GM18909 (cell line): ENCODE data around the gene SYT2.

Source experiments
- ATAC-seq: cut with Tn5 transposase; IDR thresholded peaks from one replicate; pipeline ENCODE4 v1.9.1; 2021; ENCODE audit warnings: mild to moderate bottlenecking; ENCODE audit not compliant: unreplicated experiment, poor library complexity

SYT2 gene

DNA sequence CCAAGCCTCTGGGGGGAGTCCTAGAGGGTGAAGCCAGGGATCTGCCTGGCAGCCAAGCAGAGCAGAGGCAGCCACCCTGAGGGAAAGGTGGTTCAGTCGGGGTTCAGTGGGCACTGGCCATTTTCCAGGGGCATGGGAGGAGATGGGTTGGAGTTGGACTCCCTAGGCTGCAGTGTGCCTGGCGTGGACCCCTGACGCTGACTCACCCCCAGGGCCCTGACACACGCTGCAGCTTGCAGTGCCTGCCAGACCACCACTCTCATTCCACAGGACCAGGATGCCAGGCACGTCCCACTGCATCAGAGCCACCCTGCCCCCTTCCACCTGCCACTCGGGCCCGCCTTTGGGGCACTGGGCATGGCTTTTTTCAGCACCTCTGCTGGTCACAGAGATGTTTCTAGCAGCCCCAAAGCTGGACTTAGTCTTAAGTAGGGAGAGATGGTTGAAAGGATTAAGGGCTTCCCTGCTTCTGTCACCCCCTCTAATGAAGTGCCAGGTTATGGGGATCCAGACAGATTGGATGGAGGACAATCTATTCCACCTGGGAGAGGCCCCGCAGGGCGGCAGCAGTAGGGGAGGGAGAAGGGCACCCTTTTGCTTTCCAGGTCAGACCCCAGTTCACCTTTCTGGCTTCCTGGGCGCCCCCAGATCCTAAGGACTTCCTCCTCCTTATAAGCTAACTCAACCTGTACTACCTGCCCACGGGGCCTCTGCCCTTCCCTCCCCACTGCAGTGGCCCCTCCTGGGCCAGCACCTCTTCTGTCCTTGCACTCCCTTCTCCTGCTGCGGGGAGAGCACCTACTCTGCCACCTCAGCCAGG lies 1.6 kb downstream of the SYT2 start:
- no peak for ATAC-seq

DNA sequence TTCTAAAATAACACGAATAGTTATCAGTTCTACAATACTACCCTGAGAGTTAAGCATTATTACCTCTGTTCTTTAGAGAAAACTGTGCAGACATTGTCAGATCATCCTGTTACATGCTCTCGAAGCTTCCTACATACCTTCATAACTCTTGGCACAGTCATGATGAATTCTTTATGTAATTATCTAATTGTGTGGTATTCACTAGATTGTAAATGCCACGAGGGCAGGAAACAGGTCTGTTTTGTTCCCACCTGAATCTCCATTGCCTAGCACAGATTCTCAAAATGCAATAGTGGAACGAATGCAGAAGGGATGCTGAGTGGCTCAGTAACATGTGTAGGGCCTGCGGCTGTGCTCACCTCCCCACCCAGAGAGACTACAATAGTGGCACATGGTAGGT lies 3.4 kb downstream of the SYT2 start:
- ATAC-seq, result no peak

- ATAC-seq, result no peak
Observed at GRCh38 chr1:202704601-202705000, 5.7 kb downstream of the SYT2 start.

DNA sequence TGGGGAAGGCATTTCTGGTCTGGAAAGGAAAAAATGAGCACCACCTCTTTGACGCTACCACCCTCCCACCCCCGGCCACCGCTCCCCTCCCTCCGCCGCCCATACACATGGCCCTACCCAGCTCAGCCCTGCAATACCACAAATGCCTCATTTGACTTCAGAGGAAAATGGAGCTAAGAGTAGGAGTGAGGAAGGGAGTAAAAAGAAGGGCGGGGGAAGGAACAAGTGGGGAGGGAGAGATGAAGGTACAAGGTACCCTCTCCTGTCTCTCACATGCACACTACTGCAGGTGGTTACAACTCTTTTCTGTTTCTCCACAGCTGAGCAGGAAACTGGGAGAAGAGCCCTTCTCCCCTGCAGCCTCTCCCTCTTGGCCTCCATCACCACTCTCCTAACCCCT lies 7.1 kb downstream of the SYT2 start:
- ATAC-seq, result no peak

- ATAC-seq, result no peak
Observed at GRCh38 chr1:202702088-202702487, 8.2 kb downstream of the SYT2 start.

GRCh38 chr1:202701200-202701599 lies 9.1 kb downstream of the SYT2 start:
- no peak for ATAC-seq

- no peak for ATAC-seq
Observed at GRCh38 chr1:202700061-202700460, 10.2 kb downstream of the SYT2 start.

DNA sequence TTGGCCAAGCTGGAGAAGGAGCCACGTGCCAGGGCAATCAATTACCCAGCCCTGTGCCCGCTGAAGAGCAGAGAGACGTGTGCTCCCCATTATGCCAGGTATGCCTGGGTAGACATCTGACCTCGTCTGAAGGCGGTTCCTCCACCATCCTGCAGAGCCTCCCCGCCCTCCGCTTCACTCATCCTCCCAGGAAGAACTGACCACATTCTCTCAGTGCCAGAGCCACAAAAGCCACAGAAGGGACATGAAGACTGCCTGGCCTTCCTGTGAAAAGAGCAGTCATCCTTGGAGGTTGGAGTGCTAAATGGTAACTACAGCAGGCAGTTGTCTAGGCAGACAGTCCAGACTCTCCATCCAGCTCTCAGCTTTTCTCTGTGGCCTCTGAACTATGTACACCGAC lies 12.0 kb downstream of the SYT2 start:
- ATAC-seq, result no peak

DNA sequence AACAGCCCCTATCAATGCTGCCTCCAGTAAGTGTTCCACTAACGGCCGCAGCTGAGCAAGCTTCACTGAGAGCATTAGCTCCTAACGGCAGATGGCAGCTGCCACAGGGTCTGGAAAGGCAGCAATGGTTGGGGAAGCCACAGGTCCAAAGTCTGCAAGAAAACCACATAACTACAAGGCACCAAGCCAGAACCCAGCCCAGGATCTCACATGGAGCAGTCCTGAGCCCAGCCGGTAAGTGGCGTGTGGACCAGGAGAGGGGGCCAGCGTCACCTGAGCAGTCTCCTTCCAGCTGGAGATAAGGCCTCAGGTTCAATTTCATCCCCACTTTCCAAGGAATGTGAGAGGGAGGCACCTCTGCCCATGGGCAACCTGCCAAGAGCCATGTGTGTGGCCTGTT lies 13.2 kb downstream of the SYT2 start:
- ATAC-seq, result no peak

DNA sequence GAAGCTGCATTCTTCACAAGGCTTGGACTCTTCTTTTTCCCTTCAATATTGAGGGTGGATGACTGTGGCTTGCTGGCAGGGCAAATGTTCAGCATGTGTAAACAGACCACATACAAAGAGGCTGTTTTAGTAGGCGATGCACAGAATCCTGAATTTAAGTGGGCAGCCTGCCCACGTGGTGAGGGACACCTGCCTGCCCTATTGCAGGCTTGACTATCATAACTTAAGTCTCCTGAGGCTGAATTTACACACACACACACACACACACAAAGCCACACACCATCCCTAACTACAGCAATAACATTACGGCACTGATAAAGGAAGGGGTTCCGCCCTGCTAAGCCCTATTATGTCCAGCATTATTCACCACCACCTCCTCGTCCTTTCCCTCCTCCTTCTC lies 15.9 kb downstream of the SYT2 start:
- ATAC-seq, result no peak

DNA sequence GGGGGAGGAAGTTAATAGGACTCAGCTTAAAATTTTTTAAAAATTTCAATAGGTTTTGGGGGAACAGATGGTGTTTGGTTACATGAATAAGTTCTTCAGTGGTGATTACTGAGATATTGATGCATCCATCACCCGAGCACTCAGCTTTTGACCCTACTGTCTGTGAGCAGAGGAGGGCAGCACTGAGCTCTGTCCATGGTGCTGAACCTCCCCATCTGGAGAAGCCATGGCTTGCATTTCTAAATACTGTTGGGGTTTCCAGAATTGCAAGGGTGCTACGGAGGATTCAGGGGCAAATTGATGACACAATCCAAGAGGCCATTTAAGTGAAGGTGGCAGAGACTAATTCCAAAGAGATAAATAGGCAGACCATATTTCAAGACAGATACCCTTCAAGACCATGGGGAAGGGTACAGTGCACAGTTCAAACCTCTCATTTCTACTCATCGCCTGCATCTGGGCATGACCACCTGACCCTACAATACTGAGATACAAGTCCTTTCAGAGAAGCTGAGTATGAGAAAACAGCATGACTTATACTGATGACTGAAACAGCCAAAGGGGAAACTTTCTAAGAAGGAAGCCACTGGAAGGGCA lies 17.2 kb downstream of the SYT2 start:
- no peak for ATAC-seq

DNA sequence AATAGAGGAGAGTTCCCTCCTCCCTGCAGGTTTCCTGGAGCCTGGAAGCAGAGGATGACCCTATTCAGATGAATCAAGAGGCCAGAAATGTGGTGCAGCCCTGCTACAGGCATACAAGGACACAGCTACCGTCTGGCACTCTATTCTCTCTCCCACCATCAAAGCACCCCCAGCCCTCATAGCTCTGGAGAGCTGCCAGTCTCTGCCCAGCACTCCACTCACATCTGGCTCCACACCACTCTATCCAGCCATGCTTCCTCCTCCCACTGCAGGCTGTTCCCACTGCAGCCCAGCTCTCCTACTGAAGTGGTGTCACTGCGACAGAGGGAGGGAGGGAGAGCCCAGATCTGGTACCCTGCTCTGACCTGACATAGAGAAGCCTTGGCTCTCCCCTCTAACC lies 18.4 kb downstream of the SYT2 start:
- ATAC-seq, result no peak

DNA sequence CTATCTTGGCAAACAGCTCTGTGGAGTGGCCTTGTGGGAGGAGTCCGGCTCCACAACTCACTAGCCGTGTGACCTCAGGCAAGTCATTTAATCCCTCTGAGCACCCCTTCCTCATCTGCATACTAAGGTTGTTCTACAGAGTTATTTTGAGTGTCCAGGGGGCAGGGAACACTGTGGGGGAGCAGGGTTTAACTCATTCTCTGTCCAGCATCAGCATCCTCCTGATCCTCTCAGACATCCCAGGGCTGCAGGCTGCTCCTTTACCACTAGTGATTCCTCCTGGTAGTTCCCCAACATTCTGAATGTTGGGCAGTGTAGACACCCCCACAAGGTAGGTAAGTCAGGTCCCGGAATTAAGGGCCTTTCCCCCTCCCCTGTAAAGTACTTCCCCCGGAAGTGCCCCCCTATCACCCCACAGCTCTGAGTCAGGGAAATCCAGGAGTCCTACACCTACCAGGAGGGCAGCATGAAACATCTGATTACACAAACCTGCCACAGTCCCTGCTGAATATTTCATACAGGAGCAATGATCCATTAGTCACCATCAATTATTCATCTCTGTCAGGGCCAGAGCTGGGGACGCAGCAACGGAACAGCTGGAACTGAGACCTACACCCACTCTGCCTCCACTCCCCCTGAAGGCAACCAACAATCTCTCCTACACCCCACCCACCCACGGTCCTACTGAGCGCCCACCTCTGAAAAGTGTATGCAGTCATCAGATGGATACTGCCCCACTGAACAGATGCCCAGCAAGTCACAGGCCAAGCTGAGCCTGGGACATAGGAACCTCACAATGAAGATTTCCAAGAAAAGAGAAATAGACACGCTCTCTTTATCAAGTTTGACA lies 20.5 kb downstream of the SYT2 start:
- no peak for ATAC-seq

DNA sequence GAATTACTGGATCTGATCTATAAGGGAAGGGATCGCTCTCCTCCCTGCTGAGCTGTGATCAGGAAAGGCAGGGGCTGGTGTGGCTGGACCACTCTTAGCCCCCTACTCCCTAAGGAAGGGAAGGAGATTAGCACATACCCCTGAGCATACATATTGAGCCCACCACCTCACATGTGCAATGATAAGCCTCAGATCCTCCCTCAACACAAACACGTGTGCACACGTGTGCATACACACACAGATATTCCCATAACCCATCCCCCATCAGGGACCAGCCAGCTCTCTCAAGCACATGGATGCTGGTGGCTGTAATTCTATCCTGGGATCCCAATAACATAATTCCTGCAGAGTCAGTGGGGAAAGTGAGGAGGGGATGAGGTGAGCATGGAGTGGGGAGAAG lies 21.2 kb downstream of the SYT2 start:
- no peak for ATAC-seq

GRCh38 chr1:202688401-202688800 lies 21.9 kb downstream of the SYT2 start:
- no peak for ATAC-seq

DNA sequence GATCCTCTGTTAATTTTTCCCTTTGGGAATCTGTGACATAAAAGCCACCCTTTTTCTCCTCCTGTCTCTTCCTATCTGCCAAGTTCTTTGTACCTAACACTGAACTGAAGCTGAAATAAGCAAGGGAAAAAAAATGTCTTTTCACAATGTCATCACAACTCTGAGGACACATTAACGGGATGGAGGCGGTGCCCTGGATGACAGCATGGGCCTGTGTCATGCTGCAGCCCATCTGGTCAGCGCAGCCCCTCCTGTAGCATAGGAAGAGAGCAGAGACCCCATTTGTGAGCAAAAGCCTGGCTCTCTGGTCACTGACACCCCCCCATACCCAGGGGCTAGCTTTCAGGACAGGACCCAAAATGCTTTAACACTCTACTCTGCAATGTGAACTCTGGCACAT lies 22.5 kb downstream of the SYT2 start:
- no peak for ATAC-seq

- ATAC-seq, result no peak
Observed at GRCh38 chr1:202687370-202687769, 22.9 kb downstream of the SYT2 start.

DNA sequence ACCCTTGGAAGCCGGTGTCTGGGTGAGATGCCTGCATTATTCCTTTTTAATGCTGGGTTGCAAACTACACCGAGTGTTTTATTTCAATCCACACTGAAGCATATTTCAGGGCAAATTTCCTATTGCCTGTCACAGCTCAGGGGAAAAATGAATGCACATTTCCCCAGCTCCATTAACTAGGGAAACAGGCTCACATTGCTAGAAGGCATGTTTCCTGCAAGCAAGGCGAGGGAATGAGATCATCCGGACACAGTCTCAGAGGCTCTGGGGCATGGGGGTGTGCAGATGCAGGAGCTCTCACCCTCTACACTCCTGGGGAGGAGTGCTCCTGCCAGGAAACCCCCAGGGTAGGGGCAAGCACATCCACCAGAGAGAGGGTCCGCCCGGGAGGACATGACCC lies 24.6 kb downstream of the SYT2 start:
- ATAC-seq, result no peak

GRCh38 chr1:202684716-202685115 lies 25.5 kb downstream of the SYT2 start:
- no peak for ATAC-seq

DNA sequence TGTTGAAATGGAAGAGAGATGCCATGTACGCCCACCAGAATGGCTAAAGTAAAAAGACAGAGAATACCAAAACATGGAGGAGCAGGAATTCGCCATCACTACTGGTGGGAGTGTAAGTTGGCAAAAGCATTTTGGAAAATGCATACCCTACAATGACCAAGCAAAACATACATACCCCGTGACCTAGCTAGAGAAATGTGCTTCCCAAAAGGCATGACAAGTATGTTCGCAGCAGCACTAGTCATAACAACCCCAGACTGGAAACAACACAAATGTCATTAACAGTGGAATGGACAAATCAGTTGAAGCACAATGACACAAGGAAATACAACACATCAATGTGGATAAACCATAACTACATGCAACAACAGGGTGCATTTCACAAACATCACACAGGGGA lies 27.2 kb downstream of the SYT2 start:
- ATAC-seq, result no peak

- no peak for ATAC-seq
Observed at GRCh38 chr1:202682477-202682876, 27.8 kb downstream of the SYT2 start.
